Measurements from ENCODE around the gene MAML2.

MAML2 gene

DNA sequence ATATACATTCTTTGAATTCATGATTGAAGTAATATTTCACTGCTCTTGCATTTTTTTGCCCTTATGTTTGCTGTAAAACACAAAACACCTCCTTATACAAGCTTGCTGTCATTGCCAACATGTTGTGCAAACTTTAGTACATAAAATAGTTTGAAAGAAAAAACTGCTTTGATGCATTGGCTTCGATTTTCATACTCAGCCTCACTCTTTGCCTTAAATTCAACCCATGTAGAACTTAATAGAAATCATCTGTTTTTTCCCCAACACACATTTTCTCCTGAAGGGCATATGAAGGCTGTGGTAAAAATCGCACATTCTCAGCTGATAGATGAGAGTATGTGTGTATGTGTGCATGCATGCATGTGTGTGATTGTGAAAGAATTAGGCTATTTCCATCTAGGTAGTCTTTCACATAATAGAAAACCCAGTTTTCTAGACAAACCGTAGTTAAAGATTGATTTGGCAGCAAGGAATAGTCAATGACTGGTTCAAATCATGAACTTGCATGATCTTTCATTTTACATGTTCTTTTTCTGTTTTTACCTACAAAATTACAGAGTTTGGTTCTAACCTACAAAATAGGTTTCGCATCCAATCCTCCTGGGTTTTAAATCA lies 346.3 kb downstream of the MAML2 start:
- DNase-seq (ENCODE audit: low read depth in 1 of 2, low spot score in 1 of 2) = no peak
- TF ChIP-seq POLR2AphosphoS5 (IDR thresholded peaks at IDR 0.05; ENCODE audit: low read depth) (no peak), GABPA (IDR thresholded peaks at IDR 0.05; ENCODE audit: low read depth) (no peak), REST (IDR thresholded peaks at IDR 0.05; ENCODE audit: insufficient replicate concordance, low read depth) (no peak), CTCF (IDR thresholded peaks at IDR 0.05; ENCODE audit: insufficient read depth, low read length) (no peak), SPI1 (IDR thresholded peaks at IDR 0.05; ENCODE audit: borderline replicate concordance, low read depth) (no peak)
- Histone ChIP-seq H3K27me3 (ENCODE audit: insufficient read depth, poor library complexity, severe bottlenecking) (no peaks in the 10 kb centered on the region), H3K4me3 (replicated peaks; ENCODE audit: insufficient read depth, low read length) (no peak overlapping the region), H3K27ac (replicated peaks) (no peak overlapping the region)

- Histone ChIP-seq H3K4me3 (replicated peaks; ENCODE audit: insufficient read depth, low read length) (no peak overlapping the region), H3K27ac (replicated peaks) (no peak overlapping the region), H3K27me3 (ENCODE audit: insufficient read depth, poor library complexity, severe bottlenecking) (no peaks in the 10 kb centered on the region)
- TF ChIP-seq POLR2AphosphoS5 (IDR thresholded peaks at IDR 0.05; ENCODE audit: low read depth) (no peak), CTCF (IDR thresholded peaks at IDR 0.05; ENCODE audit: insufficient read depth, low read length) (no peak), SPI1 (IDR thresholded peaks at IDR 0.05; ENCODE audit: borderline replicate concordance, low read depth) (no peak)
- no peak for DNase-seq (ENCODE audit: low read depth in 1 of 2, low spot score in 1 of 2)
These were observed 348.7 kb downstream of the MAML2 start for GRCh38 chr11:95994329-95994728.

- DNase-seq (ENCODE audit: low read depth in 1 of 2, low spot score in 1 of 2) = no peak
- Histone ChIP-seq H3K4me3 (replicated peaks; ENCODE audit: insufficient read depth, low read length) (no peak overlapping the region), H3K27me3 (ENCODE audit: insufficient read depth, poor library complexity, severe bottlenecking) (no peaks in the 10 kb centered on the region), H3K27ac (replicated peaks) (no peak overlapping the region)
- no peak for TF ChIP-seq SPI1 (IDR thresholded peaks at IDR 0.05; ENCODE audit: borderline replicate concordance, low read depth)
- no peak for TF ChIP-seq GABPA (IDR thresholded peaks at IDR 0.05; ENCODE audit: low read depth)
- TF ChIP-seq CTCF (IDR thresholded peaks at IDR 0.05; ENCODE audit: insufficient read depth, low read length) = no peak
- TF ChIP-seq POLR2AphosphoS5 (IDR thresholded peaks at IDR 0.05; ENCODE audit: low read depth) = no peak
- no peak for TF ChIP-seq REST (IDR thresholded peaks at IDR 0.05; ENCODE audit: insufficient replicate concordance, low read depth)
These were observed 349.3 kb downstream of the MAML2 start for GRCh38 chr11:95993438-95994298.

Measured in HL-60 (cell line).